Measurements from ENCODE around the gene PGC.

PGC gene

DNA sequence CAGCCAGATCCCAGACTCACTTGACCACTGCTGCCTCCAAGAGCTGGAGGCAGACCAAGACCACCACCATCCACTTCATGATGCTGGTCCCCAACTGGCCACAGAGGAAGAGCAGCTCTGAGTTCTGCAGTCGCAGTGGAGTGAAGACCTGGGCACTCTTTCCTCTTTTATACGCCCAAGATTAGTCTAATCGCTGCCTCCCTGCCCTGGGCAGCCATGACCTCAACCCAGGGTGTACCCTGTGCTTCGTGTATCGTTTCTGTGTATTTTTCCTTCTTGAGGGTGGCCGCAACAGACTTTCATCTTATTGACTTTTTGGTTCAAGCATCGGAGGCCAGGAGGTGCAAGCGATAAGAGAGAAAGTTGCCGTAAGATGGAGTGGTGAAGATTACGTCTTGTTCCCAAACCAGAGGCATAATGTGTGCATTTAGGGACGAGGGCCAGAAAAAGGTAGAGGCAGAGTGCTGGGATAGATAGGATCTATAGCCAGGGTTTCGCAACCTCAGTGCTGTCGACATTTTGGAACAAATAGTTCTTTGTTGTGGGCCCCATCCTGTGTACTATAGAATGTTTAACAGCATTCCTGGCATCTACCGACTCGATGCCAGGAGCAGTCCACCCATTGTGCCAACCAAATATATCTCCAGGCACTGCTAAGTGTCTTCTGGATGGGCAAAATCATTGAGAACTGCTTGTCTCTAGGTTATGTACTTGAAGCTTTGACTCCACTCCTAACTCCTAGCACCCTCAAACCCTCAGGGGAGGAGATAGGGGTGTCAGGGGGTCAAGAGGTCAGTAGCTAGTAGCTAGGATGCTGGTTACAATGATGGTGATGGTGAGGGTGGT lies at the start of gene PGC:
TSS of gene PGC (minus strand) at position 142 of the 846 bp plus-strand sequence. CDS start at position 79, 63 bp downstream.
- Mint-ChIP-seq H3K27ac (ENCODE audit: low read depth) (no peak within 1 kb of the TSS), H3K4me3 (no peak within 1 kb of the TSS), H3K27me3 (no peaks in the 10 kb centered on the region), H3K9me3 (no peaks in the 10 kb centered on the region), H3K4me1 (no peaks in the 10 kb centered on the region), H3K36me3 (ENCODE audit: insufficient read depth) (peaks cover 3% of the 10 kb centered on the region)
- no peak for ATAC-seq (replicated peaks; ENCODE audit: extremely low read depth, poor library complexity, severe bottlenecking)
- no peak for DNase-seq (ENCODE audit: low spot score in 2 of 2)

DNA sequence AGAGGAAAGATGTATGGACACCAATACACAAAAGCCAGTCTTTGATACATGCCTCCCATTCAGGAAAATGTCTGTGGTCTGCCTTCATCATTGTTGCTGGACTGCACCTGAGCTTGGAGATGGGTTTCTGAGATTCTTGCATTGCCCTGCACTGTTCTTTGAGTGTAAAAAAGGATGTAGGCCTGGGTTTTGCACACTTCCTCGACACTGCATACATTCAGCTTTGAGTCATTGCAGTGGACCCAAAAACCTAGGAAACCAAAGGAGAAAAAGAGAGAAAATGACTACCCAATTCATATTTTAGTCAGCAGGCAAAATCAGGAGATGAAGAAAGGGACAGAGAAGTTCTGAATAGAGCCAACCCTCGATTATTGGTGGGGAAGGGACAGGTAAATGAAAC lies 49.3 kb upstream of the PGC start:
- H3K4me1 Mint-ChIP-seq = no peaks in the 10 kb centered on the region
- H3K4me3 Mint-ChIP-seq = no peak overlapping the region
- no peak for DNase-seq (ENCODE audit: low spot score in 2 of 2)
- H3K27ac Mint-ChIP-seq (ENCODE audit: low read depth) = no peak overlapping the region
- H3K9me3 Mint-ChIP-seq = no peaks in the 10 kb centered on the region
- no peak for ATAC-seq (replicated peaks; ENCODE audit: extremely low read depth, poor library complexity, severe bottlenecking)
- H3K36me3 Mint-ChIP-seq (ENCODE audit: insufficient read depth) = peaks cover 9% of the 10 kb centered on the region
- H3K27me3 Mint-ChIP-seq = no peaks in the 10 kb centered on the region

DNA sequence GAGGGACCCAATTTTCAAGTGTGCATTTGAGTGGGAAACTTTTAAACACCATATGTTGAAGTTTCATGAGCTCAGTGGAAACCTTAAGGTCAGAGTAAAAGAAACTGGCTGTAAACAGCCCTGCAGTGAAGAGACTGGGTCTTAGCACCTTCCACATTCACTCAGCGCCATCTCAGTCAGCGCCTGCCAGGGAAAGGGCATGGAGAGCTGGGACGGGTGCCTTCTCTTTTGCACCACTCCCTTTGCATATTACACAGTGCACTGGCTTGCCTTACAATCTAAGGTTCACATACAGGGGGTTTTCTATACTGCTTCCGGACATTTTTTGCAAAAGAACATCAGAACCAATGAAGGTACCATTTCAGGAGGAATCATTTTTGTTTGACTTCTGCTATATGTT lies 44.8 kb upstream of the PGC start:
- Mint-ChIP-seq H3K27ac (ENCODE audit: low read depth) (no peak overlapping the region), H3K27me3 (no peaks in the 10 kb centered on the region)

DNA sequence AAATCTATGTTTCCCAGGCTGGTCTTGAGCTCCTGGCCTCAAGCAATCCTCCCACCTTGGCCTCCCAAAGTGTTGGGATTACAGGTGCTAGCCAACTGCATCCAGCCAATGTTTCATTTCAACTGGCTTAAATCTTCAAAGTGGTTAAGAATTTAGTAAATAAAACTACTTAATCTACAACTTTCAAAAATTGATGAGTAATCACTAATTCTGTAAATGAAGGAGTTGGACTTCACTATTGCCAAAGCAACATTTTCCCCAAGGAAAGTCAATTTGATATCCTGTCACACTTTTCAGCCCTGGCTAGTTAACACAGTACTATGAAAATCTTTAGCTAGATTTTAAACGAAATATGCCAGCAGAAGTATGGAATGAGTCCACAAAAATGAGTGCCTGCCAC lies 44.1 kb upstream of the PGC start:
- Mint-ChIP-seq H3K4me3 (no peak overlapping the region), H3K36me3 (ENCODE audit: insufficient read depth) (peaks cover 38% of the 10 kb centered on the region), H3K27ac (ENCODE audit: low read depth) (no peak overlapping the region), H3K4me1 (peaks cover 9% of the 10 kb centered on the region), H3K27me3 (no peaks in the 10 kb centered on the region), H3K9me3 (no peaks in the 10 kb centered on the region)
- no peak for ATAC-seq (replicated peaks; ENCODE audit: extremely low read depth, poor library complexity, severe bottlenecking)
- no peak for DNase-seq (ENCODE audit: low spot score in 2 of 2)

More for the DNA sequence above, 44.8 kb upstream of the PGC start:
- peaks cover 37% of the 10 kb centered on the region for H3K36me3 Mint-ChIP-seq (ENCODE audit: insufficient read depth)
- no peak overlapping the region for H3K4me3 Mint-ChIP-seq
- ATAC-seq (replicated peaks; ENCODE audit: extremely low read depth, poor library complexity, severe bottlenecking) = no peak
- DNase-seq (ENCODE audit: low spot score in 2 of 2) = no peak
- no peaks in the 10 kb centered on the region for H3K9me3 Mint-ChIP-seq
- H3K4me1 Mint-ChIP-seq = peaks cover 9% of the 10 kb centered on the region

DNA sequence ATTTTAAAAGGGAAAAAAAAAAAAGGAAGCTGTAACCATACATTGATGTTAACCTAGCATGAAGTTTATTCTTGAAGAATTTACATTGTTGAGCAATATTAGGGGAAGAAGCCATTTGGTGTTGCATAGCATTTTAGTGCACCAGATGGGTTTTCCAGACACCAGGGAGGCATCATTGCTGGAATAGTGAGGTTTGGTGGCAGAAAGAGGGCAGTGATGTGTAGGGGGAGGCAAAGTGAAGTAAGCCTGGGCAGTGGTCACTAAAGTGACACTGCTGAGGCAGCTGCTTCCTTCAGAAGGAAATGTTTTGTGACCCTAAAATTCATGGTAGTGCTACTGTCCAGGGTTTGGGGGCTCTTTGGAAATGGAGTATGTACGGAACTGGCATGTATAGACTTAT lies 42.8 kb upstream of the PGC start:
- peaks cover 9% of the 10 kb centered on the region for H3K4me1 Mint-ChIP-seq
- H3K9me3 Mint-ChIP-seq = no peaks in the 10 kb centered on the region
- ATAC-seq (replicated peaks; ENCODE audit: extremely low read depth, poor library complexity, severe bottlenecking) (no peak), DNase-seq (ENCODE audit: low spot score in 2 of 2) (no peak)
- H3K4me3 Mint-ChIP-seq = no peak overlapping the region
- peaks cover 40% of the 10 kb centered on the region for H3K36me3 Mint-ChIP-seq (ENCODE audit: insufficient read depth)
- no peak overlapping the region for H3K27ac Mint-ChIP-seq (ENCODE audit: low read depth)
- H3K27me3 Mint-ChIP-seq = no peaks in the 10 kb centered on the region

DNA sequence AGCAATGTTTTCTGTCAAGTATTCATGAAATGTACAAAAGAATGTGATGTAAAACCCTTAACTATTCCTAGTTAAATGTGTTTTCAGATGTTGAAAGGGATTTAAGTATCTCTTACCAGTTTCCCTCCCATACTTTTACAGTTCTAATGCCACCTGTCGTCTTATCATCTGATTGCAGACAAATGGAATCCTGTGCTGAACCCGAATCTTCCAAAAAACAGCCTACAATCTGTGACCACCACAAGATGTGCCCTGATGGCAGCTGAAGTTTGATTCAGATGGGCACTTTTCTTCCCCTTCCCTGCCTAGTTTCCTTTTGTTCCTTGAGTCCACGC lies 42.2 kb upstream of the PGC start:
- H3K27ac Mint-ChIP-seq (ENCODE audit: low read depth) = peak overlapping the region; percentile 91
- H3K36me3 Mint-ChIP-seq (ENCODE audit: insufficient read depth) = peaks cover 40% of the 10 kb centered on the region
- ATAC-seq (replicated peaks; ENCODE audit: extremely low read depth, poor library complexity, severe bottlenecking) (no peak), DNase-seq (ENCODE audit: low spot score in 2 of 2) (no peak)
- no peaks in the 10 kb centered on the region for H3K9me3 Mint-ChIP-seq
- H3K27me3 Mint-ChIP-seq = no peaks in the 10 kb centered on the region
- H3K4me1 Mint-ChIP-seq = peaks cover 9% of the 10 kb centered on the region
- peak overlapping the region; percentile 93 for H3K4me3 Mint-ChIP-seq

DNA sequence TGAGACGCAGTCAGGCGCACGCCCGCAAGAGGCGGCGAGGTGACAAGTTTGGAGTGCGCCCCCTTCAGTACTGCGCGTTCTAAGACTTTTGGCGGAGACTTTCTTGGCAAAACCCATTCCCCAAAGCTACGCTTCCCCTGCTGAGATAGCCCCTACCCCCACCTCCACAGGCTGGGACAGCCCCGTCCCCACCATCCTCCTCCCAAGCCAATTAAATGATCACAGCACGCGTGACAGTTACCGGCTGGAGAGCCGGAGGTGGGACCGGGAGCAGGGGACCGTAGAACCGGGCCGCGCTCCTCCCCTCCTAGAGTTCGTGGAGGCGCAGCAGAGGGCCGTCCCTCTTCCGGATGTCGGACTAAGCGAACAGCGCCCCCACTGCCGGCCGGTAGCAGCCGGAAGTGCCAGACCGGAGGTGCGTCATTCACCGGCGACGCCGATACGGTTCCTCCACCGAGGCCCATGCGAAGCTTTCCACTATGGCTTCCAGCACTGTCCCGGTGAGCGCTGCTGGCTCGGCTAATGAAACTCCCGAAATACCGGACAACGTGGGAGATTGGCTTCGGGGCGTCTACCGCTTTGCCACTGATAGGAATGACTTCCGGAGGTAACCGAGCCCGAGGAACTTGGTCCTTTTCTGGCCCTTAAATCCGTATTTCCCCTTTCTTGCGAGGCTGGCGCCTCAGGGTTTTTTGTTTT lies 40.2 kb upstream of the PGC start, which contains the start of gene TOMM6:
TSS of gene TOMM6 (plus strand) at position 476 of the 699 bp plus-strand sequence. CDS start at position 480, 4 bp downstream.
- Mint-ChIP-seq H3K27ac (ENCODE audit: low read depth) (peak within 1 kb of the TSS; percentile 91), H3K4me1 (peaks cover 9% of the 10 kb centered on the region), H3K27me3 (no peaks in the 10 kb centered on the region), H3K4me3 (peak within 1 kb of the TSS; percentile 93), H3K36me3 (ENCODE audit: insufficient read depth) (peaks cover 38% of the 10 kb centered on the region), H3K9me3 (no peaks in the 10 kb centered on the region)
- peak; percentile 84 for ATAC-seq (replicated peaks; ENCODE audit: extremely low read depth, poor library complexity, severe bottlenecking)
- peak; percentile 93 for DNase-seq (ENCODE audit: low spot score in 2 of 2)

DNA sequence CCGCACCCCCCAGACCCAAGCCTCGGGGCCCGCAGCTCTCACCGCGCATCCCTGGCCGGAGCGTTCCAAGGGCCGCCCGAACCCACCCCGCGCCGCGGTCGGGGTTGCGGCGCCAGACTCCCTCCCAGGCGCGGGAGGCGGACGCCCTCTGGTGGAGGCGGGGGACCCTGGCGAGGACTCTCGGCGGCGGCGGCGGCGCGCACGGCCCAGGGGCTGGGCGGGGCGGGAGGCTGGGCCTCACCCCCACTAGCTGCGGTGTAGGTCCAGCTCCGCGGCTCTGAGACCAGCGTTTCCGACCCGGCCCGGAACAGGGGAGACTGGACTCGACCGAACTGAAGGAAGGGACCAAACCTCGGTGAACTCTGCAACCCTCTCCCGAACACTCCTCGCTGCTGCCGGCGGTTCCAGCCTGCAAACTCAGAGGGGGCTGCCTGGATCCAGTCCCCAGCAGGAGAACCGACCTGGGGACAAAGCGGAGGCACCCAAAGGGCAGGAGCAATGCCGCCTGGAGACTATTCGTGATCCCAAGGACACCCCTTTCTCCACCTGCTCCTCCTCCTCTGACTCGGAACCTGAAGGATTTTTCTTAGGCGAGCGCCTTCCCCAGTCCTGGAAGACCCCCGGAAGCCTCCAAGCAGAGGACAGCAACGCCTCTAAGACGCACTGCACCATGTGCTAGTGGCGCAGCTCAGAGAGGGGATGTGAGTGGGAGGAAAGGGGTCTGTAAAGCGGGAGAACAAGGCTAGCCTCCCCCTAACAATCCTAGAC lies 39.4 kb upstream of the PGC start:
- Mint-ChIP-seq H3K27me3 (no peaks in the 10 kb centered on the region), H3K4me1 (peaks cover 9% of the 10 kb centered on the region), H3K27ac (ENCODE audit: low read depth) (peak overlapping the region; percentile 91), H3K9me3 (no peaks in the 10 kb centered on the region), H3K4me3 (peak overlapping the region; percentile 93), H3K36me3 (ENCODE audit: insufficient read depth) (peaks cover 33% of the 10 kb centered on the region)
- peak; percentile 66 for ATAC-seq (replicated peaks; ENCODE audit: extremely low read depth, poor library complexity, severe bottlenecking)
- peak; percentile 80 to 83 for DNase-seq (ENCODE audit: low spot score in 2 of 2)

DNA sequence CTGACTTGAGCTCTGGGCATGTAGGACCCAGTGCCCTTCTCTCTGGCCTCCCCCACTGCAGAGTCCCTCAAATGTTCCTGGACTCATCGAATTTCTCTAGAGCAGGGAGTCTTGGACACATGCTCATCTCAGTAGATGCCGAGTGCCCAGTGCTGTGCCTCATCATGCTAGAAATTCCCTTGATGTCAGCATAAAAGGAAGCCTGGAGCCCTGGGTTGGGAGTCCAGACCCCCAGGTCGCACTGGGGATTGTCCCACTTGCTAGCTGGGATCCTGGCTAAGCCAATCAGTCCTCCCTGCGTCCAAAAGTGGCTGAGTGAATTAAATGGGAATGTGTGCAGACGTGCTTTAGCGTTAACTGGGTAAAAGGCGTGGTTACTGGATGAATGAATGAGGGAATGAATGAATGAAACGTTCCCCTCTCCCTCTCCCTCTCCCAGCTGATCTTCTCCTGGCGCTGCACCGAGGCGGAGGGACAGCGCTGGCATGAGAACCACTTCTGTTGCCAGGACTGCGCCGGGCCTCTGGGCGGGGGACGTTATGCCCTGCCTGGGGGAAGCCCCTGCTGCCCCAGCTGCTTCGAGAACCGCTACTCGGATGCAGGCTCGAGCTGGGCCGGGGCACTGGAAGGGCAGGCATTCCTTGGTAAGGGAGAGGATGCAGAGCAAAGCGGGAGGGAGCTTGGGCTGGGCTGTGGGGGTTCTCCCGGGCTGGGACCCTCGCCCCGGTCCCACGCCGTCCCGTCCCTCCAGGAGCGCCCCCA lies 38.7 kb upstream of the PGC start:
- H3K27me3 Mint-ChIP-seq = no peaks in the 10 kb centered on the region
- H3K27ac Mint-ChIP-seq (ENCODE audit: low read depth) = peak overlapping the region; percentile 91
- peaks cover 28% of the 10 kb centered on the region for H3K36me3 Mint-ChIP-seq (ENCODE audit: insufficient read depth)
- DNase-seq (ENCODE audit: low spot score in 2 of 2) = no peak
- no peak for ATAC-seq (replicated peaks; ENCODE audit: extremely low read depth, poor library complexity, severe bottlenecking)
- no peaks in the 10 kb centered on the region for H3K9me3 Mint-ChIP-seq
- H3K4me1 Mint-ChIP-seq = peaks cover 14% of the 10 kb centered on the region
- peak overlapping the region; percentile 93 for H3K4me3 Mint-ChIP-seq

DNA sequence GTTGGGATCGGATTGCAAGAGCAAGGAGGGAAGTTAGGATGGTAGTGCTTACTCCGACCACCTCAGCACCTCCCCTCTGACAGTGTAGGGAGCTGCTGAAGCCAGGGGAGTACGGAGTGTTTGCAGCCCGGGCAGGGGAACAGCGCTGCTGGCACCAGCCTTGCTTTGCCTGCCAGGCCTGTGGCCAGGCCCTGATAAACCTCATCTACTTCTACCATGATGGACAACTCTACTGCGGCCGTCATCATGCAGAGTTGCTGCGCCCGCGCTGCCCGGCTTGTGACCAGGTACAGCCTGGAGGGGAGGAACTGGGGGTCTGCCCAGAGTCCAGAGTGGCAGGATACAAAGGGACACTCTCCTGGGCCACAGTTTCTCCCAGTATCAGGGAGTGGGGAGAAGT lies 38.1 kb upstream of the PGC start:
- DNase-seq (ENCODE audit: low spot score in 2 of 2) = no peak
- ATAC-seq (replicated peaks; ENCODE audit: extremely low read depth, poor library complexity, severe bottlenecking) = no peak
- Mint-ChIP-seq H3K27ac (ENCODE audit: low read depth) (no peak overlapping the region), H3K4me3 (peak overlapping the region; percentile 93), H3K4me1 (peaks cover 15% of the 10 kb centered on the region), H3K9me3 (no peaks in the 10 kb centered on the region), H3K36me3 (ENCODE audit: insufficient read depth) (peaks cover 23% of the 10 kb centered on the region), H3K27me3 (no peaks in the 10 kb centered on the region)

DNA sequence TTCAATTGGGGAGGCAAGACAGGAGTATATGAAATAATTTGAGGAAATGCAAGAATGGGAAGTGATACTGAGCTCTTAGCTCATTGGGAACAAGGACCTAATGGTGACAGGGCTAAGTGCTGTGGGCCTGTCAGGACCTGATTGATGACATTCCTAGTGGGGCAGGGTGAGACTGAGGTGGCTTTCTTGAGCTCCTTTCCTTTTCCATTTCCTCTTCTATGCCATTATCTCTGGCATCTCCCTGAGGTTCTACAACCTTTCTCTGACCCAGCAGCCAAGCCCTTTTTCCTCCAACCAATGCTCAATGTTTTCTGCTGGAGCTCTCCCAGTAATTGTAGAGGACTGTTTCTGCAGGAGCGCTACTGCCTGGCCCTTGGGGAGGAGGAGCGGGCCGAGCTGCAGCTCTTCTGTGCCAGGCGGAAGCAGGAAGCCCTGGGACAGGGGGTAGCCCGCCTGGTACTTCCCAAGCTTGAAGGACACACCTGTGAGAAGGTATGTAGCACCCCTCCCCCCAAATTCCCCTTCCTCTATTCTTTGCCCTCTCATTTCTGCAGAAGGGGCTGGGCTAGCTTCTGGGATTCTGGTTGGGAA lies 37.5 kb upstream of the PGC start:
- Mint-ChIP-seq H3K4me3 (peak overlapping the region; percentile 93), H3K27me3 (no peaks in the 10 kb centered on the region), H3K27ac (ENCODE audit: low read depth) (no peak overlapping the region), H3K9me3 (no peaks in the 10 kb centered on the region), H3K4me1 (peaks cover 21% of the 10 kb centered on the region), H3K36me3 (ENCODE audit: insufficient read depth) (peaks cover 20% of the 10 kb centered on the region)
- DNase-seq (ENCODE audit: low spot score in 2 of 2) (no peak), ATAC-seq (replicated peaks; ENCODE audit: extremely low read depth, poor library complexity, severe bottlenecking) (no peak)

Data from central memory CD8-positive, alpha-beta T cell (primary cell).